ENCODE measurements around the gene SLAMF1.

The SLAMF1 gene

DNA sequence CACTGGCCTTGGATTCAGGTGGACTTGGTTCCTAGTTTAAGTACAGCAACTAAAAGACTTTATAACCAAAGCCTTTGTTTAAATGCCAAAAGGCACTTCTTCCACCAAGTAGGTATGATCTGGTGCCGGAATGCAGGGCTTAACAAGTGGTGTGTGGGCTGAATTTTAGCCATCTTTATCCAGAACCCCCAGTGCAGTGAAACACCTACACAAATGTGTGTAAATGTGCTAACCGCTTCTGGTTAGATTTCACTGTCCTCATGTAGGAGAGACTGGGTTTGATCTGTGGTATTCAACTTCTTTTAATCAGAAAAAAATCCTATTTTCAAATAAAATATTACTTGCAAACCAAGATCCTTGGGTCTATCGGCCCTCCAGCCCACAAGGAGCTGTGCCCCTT, 10.3 kb downstream of the SLAMF1 start:
- Histone ChIP-seq H3K27me3 (replicated peaks; ENCODE audit: insufficient read depth, low read length) (no peaks in the 10 kb centered on the region), H3K9me3 (replicated peaks; ENCODE audit: insufficient read depth, low read length) (no peaks in the 10 kb centered on the region), H3K4me2 (ENCODE audit: low read depth, low read length) (no peak overlapping the region), H3K27ac (ENCODE audit: low read length) (no peak overlapping the region), H3K36me3 (replicated peaks; ENCODE audit: insufficient read depth, low read length) (no peaks in the 10 kb centered on the region), H3K9ac (ENCODE audit: low read length) (no peak overlapping the region), H3K4me3 (ENCODE audit: low read length) (no peak overlapping the region), H3K79me2 (ENCODE audit: low read length) (no peaks in the 10 kb centered on the region), H2AFZ (ENCODE audit: low read length) (no peak overlapping the region), H3F3A (ENCODE audit: insufficient read depth, low read length) (no peaks in the 10 kb centered on the region), H3K9me2 (replicated peaks; ENCODE audit: insufficient read depth, low read length) (no peaks in the 10 kb centered on the region), H4K20me1 (ENCODE audit: insufficient read depth, low read length) (no peaks in the 10 kb centered on the region), H3K4me1 (ENCODE audit: low read length) (peaks cover 13% of the 10 kb centered on the region)
- DNase-seq: no peak
- no peak for TF ChIP-seq EZH2 (optimal IDR thresholded peaks at IDR 0.05; ENCODE audit: low read depth, low read length)
- TF ChIP-seq EZH2phosphoT487 (IDR thresholded peaks at IDR 0.05; ENCODE audit: low read length): no peak
- TF ChIP-seq, protein P1, sequence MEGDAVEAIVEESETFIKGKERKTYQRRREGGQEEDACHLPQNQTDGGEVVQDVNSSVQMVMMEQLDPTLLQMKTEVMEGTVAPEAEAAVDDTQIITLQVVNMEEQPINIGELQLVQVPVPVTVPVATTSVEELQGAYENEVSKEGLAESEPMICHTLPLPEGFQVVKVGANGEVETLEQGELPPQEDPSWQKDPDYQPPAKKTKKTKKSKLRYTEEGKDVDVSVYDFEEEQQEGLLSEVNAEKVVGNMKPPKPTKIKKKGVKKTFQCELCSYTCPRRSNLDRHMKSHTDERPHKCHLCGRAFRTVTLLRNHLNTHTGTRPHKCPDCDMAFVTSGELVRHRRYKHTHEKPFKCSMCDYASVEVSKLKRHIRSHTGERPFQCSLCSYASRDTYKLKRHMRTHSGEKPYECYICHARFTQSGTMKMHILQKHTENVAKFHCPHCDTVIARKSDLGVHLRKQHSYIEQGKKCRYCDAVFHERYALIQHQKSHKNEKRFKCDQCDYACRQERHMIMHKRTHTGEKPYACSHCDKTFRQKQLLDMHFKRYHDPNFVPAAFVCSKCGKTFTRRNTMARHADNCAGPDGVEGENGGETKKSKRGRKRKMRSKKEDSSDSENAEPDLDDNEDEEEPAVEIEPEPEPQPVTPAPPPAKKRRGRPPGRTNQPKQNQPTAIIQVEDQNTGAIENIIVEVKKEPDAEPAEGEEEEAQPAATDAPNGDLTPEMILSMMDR (IDR thresholded peaks at IDR 0.05; ENCODE audit: low read length): no peak

- Histone ChIP-seq H3K9ac (ENCODE audit: low read length) (no peak overlapping the region), H3K27me3 (replicated peaks; ENCODE audit: insufficient read depth, low read length) (no peaks in the 10 kb centered on the region), H3K4me3 (ENCODE audit: low read length) (no peak overlapping the region), H3K9me3 (replicated peaks; ENCODE audit: insufficient read depth, low read length) (no peaks in the 10 kb centered on the region), H3K79me2 (ENCODE audit: low read length) (no peaks in the 10 kb centered on the region), H3F3A (ENCODE audit: insufficient read depth, low read length) (no peaks in the 10 kb centered on the region), H3K27ac (ENCODE audit: low read length) (no peak overlapping the region), H3K9me2 (replicated peaks; ENCODE audit: insufficient read depth, low read length) (no peaks in the 10 kb centered on the region), H2AFZ (ENCODE audit: low read length) (no peak overlapping the region), H3K4me1 (ENCODE audit: low read length) (peaks cover 13% of the 10 kb centered on the region), H4K20me1 (ENCODE audit: insufficient read depth, low read length) (no peaks in the 10 kb centered on the region), H3K36me3 (replicated peaks; ENCODE audit: insufficient read depth, low read length) (no peaks in the 10 kb centered on the region), H3K4me2 (ENCODE audit: low read depth, low read length) (no peak overlapping the region)
- TF ChIP-seq EZH2 (optimal IDR thresholded peaks at IDR 0.05; ENCODE audit: low read depth, low read length): no peak
- no peak for TF ChIP-seq EZH2phosphoT487 (IDR thresholded peaks at IDR 0.05; ENCODE audit: low read length)
- TF ChIP-seq, protein P1 (IDR thresholded peaks at IDR 0.05; ENCODE audit: low read length): no peak
- no peak for DNase-seq
Observed at GRCh38 chr1:160636076-160636475, 10.8 kb downstream of the SLAMF1 start.

DNA sequence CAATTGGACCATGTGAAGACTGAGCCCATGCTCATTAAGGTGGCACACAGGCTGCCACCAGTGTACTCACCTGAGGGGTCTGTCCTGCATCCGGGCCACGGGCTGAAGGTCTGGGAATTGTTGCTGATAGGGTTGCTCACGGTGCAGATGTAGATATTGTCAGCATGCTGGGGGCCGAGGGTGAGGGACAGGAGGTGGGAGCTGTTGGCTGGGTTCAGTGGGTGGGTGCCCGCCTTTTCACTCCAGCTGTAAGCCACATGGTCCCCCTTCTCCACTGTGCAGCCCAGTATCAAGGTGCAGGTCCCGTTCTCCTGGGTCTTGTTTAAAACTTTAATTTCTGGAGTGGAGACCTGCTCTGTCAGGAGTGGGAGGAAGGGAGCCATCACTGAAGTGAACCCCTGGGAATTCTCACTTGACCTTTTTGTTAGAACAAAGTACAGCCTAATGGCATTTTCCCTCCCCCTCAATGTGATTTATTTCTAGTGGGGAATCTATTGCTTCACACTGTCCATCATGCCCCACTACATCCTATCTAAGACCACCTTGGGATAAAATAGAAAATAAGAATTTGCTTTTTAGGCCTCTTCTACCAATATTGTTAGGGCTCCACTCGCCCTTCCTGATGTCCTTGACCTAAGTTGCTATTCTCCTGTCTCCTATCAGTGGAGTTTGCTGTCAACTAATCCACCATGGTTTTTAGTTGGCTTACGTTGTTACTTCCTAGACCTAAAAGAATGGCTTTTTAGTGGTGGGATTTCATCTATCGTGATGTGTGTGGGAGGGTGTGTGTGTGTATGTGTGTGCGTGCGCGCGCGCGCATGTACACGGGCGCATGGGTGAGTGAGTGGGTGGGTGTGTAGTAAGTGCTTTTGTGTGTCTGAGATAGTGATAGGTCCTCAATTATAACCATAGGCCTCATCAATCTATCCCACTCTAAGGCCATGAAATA, 12.0 kb downstream of the SLAMF1 start:
- no peaks in the 10 kb centered on the region for H3K27me3 ChIP-seq (replicated peaks; ENCODE audit: insufficient read depth, low read length)
- no peaks in the 10 kb centered on the region for H3K79me2 ChIP-seq (ENCODE audit: low read length)
- no peaks in the 10 kb centered on the region for H3K9me2 ChIP-seq (replicated peaks; ENCODE audit: insufficient read depth, low read length)
- no peak overlapping the region for H3K27ac ChIP-seq (ENCODE audit: low read length)
- H3F3A ChIP-seq (ENCODE audit: insufficient read depth, low read length): no peaks in the 10 kb centered on the region
- no peaks in the 10 kb centered on the region for H4K20me1 ChIP-seq (ENCODE audit: insufficient read depth, low read length)
- no peak overlapping the region for H3K9ac ChIP-seq (ENCODE audit: low read length)
- peaks cover 25% of the 10 kb centered on the region for H3K4me1 ChIP-seq (ENCODE audit: low read length)
- H3K4me2 ChIP-seq (ENCODE audit: low read depth, low read length): no peak overlapping the region
- H2AFZ ChIP-seq (ENCODE audit: low read length): no peak overlapping the region
- no peak overlapping the region for H3K4me3 ChIP-seq (ENCODE audit: low read length)
- H3K36me3 ChIP-seq (replicated peaks; ENCODE audit: insufficient read depth, low read length): no peaks in the 10 kb centered on the region
- TF ChIP-seq EZH2 (optimal IDR thresholded peaks at IDR 0.05; ENCODE audit: low read depth, low read length) (no peak), EZH2phosphoT487 (IDR thresholded peaks at IDR 0.05; ENCODE audit: low read length) (no peak)
- TF ChIP-seq, protein P1 (IDR thresholded peaks at IDR 0.05; ENCODE audit: low read length): no peak
- DNase-seq: no peak
- H3K9me3 ChIP-seq (replicated peaks; ENCODE audit: insufficient read depth, low read length): no peaks in the 10 kb centered on the region

All from MM.1S (cell line).